NT2/D1 (cell line): ENCODE results near the gene B3GNT9.

Experiments used
- SUZ12 ChIP-seq: IDR thresholded peaks from 2 replicates; pipeline ENCODE4 v1.6.1; 2011; ENCODE audit not compliant: insufficient read length, insufficient read depth; ENCODE audit errors: extremely low read depth
- YY1 ChIP-seq: IDR thresholded peaks from 2 replicates; pipeline ENCODE4 v1.6.1; 2011; ENCODE audit not compliant: insufficient read length, insufficient read depth
- ZNF274 ChIP-seq: IDR thresholded peaks from 2 replicates; pipeline ENCODE4 v1.6.1; 2011; ENCODE audit warnings: mild to moderate bottlenecking, low read depth, low read length

GRCh38 chr16:67112591-67113399 is 38.0 kb downstream of the B3GNT9 start:
- TF ChIP-seq SUZ12: no peak
- no peak for TF ChIP-seq YY1
- TF ChIP-seq ZNF274: no peak
